PC-3 (cell line): Measurements from ENCODE around the gene ZC2HC1C. TPM values are rescaled to one million over a fixed set of nuclear protein-coding genes. Genes with fewer than 3 reads are reported as not detected.

Experiments
- ATAC-seq: fragments of 200-7000 bp; cut with Tn5 transposase; 2 replicates; pipeline ENCODE4 v1.9.1; 2020; ENCODE audit warnings: mild to moderate bottlenecking, moderate library complexity
- BruUV-seq: library from RNA; stranded (reverse); fragments of 400-500 nt; replicated peaks from 2 replicates; lab custom pipeline; 2021; lab: Mats Ljungman, UMichigan
- CTCF ChIA-PET: fragments of 300-600 bp; sonication (Branson Sonifier 250); formaldehyde crosslinking; loops from one replicate; lab custom pipeline; 2022; ENCODE audit warnings: antibody characterized with exemption; lab: Charles Lee
- POLR2A ChIA-PET: fragments of 300-600 bp; sonication (Branson Sonifier 250); formaldehyde crosslinking; loops from one replicate; lab custom pipeline; 2022; ENCODE audit warnings: antibody characterized with exemption; ENCODE audit not compliant: unreplicated experiment; lab: Charles Lee
- DNase-seq: peaks from one replicate; pipeline ENCODE4 v3.0.0-alpha.2; 2015
- H2AFZ ChIP-seq: fragments of 300-600 bp; sonication (generic); 2 replicates; pipeline ENCODE4 v1.6.0; 2016; ENCODE audit warnings: antibody characterized with exemption, low read length
- H3F3A ChIP-seq: fragments of 300-600 bp; sonication (generic); one replicate; pipeline ENCODE4 v1.6.0; 2017; ENCODE audit warnings: antibody characterized with exemption, low read length, control low read depth, mild to moderate bottlenecking; ENCODE audit not compliant: unreplicated experiment
- H3K27ac ChIP-seq: fragments of 300-600 bp; sonication (generic); 2 replicates; pipeline ENCODE4 v1.5.1; 2016; ENCODE audit warnings: mild to moderate bottlenecking, low read length
- H3K27me3 ChIP-seq: fragments of 300-600 bp; sonication (generic); 2 replicates; pipeline ENCODE4 v1.6.1; 2016; ENCODE audit warnings: low read length, mixed read lengths
- H3K36me3 ChIP-seq: fragments of 300-600 bp; sonication (generic); 2 replicates; pipeline ENCODE4 v1.6.1; 2016; ENCODE audit warnings: low read depth, mixed run types, low read length, mixed read lengths
- H3K4me1 ChIP-seq: fragments of 300-600 bp; sonication (generic); 2 replicates; pipeline ENCODE4 v1.5.1; 2016; ENCODE audit warnings: low read length; ENCODE audit not compliant: insufficient read depth
- H3K4me2 ChIP-seq: fragments of 300-600 bp; sonication (generic); 2 replicates; pipeline ENCODE4 v1.6.0; 2016; ENCODE audit warnings: low read length
- H3K4me3 ChIP-seq: fragments of 300-600 bp; sonication (generic); 2 replicates; pipeline ENCODE4 v1.5.1; 2016; ENCODE audit warnings: mild to moderate bottlenecking, low read length, mixed read lengths
- H3K79me2 ChIP-seq: fragments of 300-600 bp; sonication (generic); 2 replicates; pipeline ENCODE4 v1.6.1; 2017; ENCODE audit warnings: low read length, mixed read lengths
- H3K9ac ChIP-seq: fragments of 300-600 bp; sonication (generic); 2 replicates; pipeline ENCODE4 v1.6.0; 2016; ENCODE audit warnings: mild to moderate bottlenecking, low read length
- H3K9me2 ChIP-seq: fragments of 300-600 bp; sonication (generic); replicated peaks from 2 replicates; pipeline ENCODE4 v1.6.1; 2016; ENCODE audit warnings: mixed run types, low read length, mixed read lengths
- H3K9me3 ChIP-seq: fragments of 300-600 bp; sonication (generic); 2 replicates; pipeline ENCODE4 v1.6.1; 2016; ENCODE audit warnings: low read length, mixed read lengths
- H4K20me1 ChIP-seq: fragments of 300-600 bp; sonication (generic); 2 replicates; pipeline ENCODE4 v1.6.1; 2016; ENCODE audit warnings: low read length, mixed read lengths
- CTCF ChIP-seq: fragments of 300-600 bp; sonication (generic); conservative IDR thresholded peaks from 2 replicates; pipeline ENCODE4 v1.5.1; 2017; ENCODE audit warnings: antibody characterized with exemption, low read depth, mild to moderate bottlenecking, low read length
- EZH2 ChIP-seq: fragments of 300-600 bp; sonication (generic); IDR thresholded peaks from one replicate; pipeline ENCODE4 v1.6.1; 2017; ENCODE audit warnings: antibody characterized with exemption, mild to moderate bottlenecking, low read length; ENCODE audit not compliant: unreplicated experiment
- EZH2phosphoT487 ChIP-seq: fragments of 300-600 bp; sonication (generic); IDR thresholded peaks from 2 replicates; pipeline ENCODE4 v1.6.1; 2018; ENCODE audit warnings: mild to moderate bottlenecking, antibody characterized with exemption, low read length, borderline replicate concordance
- intact Hi-C: fragments of 100-400 bp; cut with micrococcal nuclease; formaldehyde crosslinking; loops from 2 replicates; pipeline ENCODE4 v1.9.0; 2023
- total RNA-seq: library from RNA; depleted of rRNA; stranded (reverse); fragments of >200 nt; gene quantifications from 2 replicates; pipeline ENCODE4 v1.2.3, GENCODE V29; 2014

ZC2HC1C gene
- total RNA-seq, 1 experiment from 2014 or later, result 3.4 TPM

GRCh38 chr14:75068294-75069120 lies 934 bp upstream of the ZC2HC1C start:
- DNase-seq, result no peak
- H3K4me3 ChIP-seq, result peak overlapping the region; percentile 74
- H3K27me3 ChIP-seq, result no peaks in the 10 kb centered on the region
- no peaks in the 10 kb centered on the region for H3F3A ChIP-seq
- no peaks in the 10 kb centered on the region for H3K9me3 ChIP-seq
- CTCF ChIA-PET, result interaction anchor here (0.6 kb wide), 1 partner anchor 168 kb away, joined by 3 read pairs; no protein-coding TSS in a partner anchor
- peak overlapping the region; percentile 89 for H2AFZ ChIP-seq
- no peak; the same call in 1 of the 2 replicates for ATAC-seq
- peaks cover 17% of the 10 kb centered on the region for H3K4me1 ChIP-seq
- H3K27ac ChIP-seq, result peak overlapping the region; percentile 84
- TF ChIP-seq CTCF (no peak), EZH2 (no peak), EZH2phosphoT487 (no peak)
- POLR2A ChIA-PET, result interaction anchor here (0.6 to 0.7 kb wide), 3 partner anchors 38 to 456 kb away, joined by 3 to 12 read pairs (median 12); partner anchors contain the start of gene RPS6KL1
- H3K9me2 ChIP-seq, result no peaks in the 10 kb centered on the region
- peaks cover 11% of the 10 kb centered on the region for H3K79me2 ChIP-seq
- H3K9ac ChIP-seq, result peak overlapping the region; percentile 84
- no peaks in the 10 kb centered on the region for H4K20me1 ChIP-seq
- BruUV-seq, result TSS peak; percentile 74
- H3K36me3 ChIP-seq, result no peaks in the 10 kb centered on the region
- intact Hi-C loops, result no loop called here
- peak overlapping the region; percentile 97 for H3K4me2 ChIP-seq

GRCh38 chr14:75069811-75070145 lies 337 bp downstream of the ZC2HC1C start:
- intact Hi-C loops, result no loop called here
- ATAC-seq, result peak; percentile 20

More at GRCh38 chr14:75069811-75070145, 337 bp downstream of the ZC2HC1C start:
- H3K27me3 ChIP-seq, result no peaks in the 10 kb centered on the region
- TF ChIP-seq EZH2phosphoT487 (no peak), CTCF (no peak), EZH2 (no peak)
- H4K20me1 ChIP-seq, result no peaks in the 10 kb centered on the region
- TSS peak; percentile 66 for BruUV-seq
- peak overlapping the region; percentile 89 for H2AFZ ChIP-seq
- H3K4me2 ChIP-seq, result peak overlapping the region; percentile 97
- peak overlapping the region; percentile 84 for H3K9ac ChIP-seq
- no peaks in the 10 kb centered on the region for H3K9me3 ChIP-seq
- no peaks in the 10 kb centered on the region for H3K36me3 ChIP-seq
- peaks cover 17% of the 10 kb centered on the region for H3K4me1 ChIP-seq
- ChIA-PET CTCF (interaction anchor here (0.9 kb wide), 1 partner anchor 124 kb away, joined by 3 read pairs; no protein-coding TSS in a partner anchor), POLR2A (interaction anchor here (0.6 to 0.7 kb wide), 3 partner anchors 91 to 197 kb away, joined by 3 to 11 read pairs (median 8); no protein-coding TSS in a partner anchor)
- peak overlapping the region; percentile 84 for H3K27ac ChIP-seq
- H3K79me2 ChIP-seq, result peaks cover 10% of the 10 kb centered on the region; the same call in 1 of the 2 replicates
- peak overlapping the region; percentile 74 for H3K4me3 ChIP-seq
- no peak for DNase-seq
- no peaks in the 10 kb centered on the region for H3F3A ChIP-seq
- H3K9me2 ChIP-seq, result no peaks in the 10 kb centered on the region
